Spleen (tissue), 7 donors: ENCODE data around the gene CSNK1A1.

Experiments used
- POLR2AphosphoS5 ChIP-seq, 3 donors: sonication (generic); formaldehyde crosslinking; IDR thresholded peaks; one replicate each; pipeline ENCODE4 v1.5.1; 2017; ENCODE audit warnings: antibody characterized with exemption in 3 of 3
- TF ChIP-seq, protein P1 (sequence below), 11 experiments: fragments of 200-600 bp in 7 of 11; fragments of 450-650 bp in 4 of 11; sonication (generic) in 4 of 11; IDR thresholded peaks in 8 of 11; conservative IDR thresholded peaks in 3 of 11; 1 replicate in 7 of 11; 2 replicates in 4 of 11; pipeline versions ENCODE4 v1.4.0 to v1.8.0; 2016 to 2021; ENCODE audit warnings: antibody characterized with exemption in 11 of 11, inconsistent platforms in 4 of 11, mild to moderate bottlenecking in 1 of 11
- donor health status: DM: no; HTN: no; CAD: no; lungs with moderate emphysema.
- donor health status: DM: no; HTN: no; CAD: no.
- donor health status: DM: no; HTN: no; CAD: no.

DNA sequence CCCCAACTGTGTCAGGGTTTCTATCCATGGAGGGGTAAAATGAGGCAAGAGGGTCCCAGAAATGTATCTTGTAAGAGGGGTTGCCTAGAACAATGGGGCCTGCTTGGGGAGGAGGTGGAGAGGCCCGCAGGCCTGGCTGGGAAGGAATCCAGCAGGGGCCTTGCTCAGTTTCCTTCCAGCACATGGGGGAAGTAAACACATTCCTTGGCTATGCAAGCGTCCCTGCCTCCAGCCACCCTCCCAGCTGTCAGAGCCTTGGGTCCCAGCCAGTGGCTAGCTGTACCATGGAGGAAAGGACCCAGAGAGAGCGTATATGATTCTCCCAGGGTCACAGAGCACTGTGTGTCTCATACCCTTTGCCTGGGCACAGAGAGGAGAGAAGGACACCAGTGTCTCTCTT is 101.0 kb downstream of the CSNK1A1 start:
- TF ChIP-seq, protein P1, sequence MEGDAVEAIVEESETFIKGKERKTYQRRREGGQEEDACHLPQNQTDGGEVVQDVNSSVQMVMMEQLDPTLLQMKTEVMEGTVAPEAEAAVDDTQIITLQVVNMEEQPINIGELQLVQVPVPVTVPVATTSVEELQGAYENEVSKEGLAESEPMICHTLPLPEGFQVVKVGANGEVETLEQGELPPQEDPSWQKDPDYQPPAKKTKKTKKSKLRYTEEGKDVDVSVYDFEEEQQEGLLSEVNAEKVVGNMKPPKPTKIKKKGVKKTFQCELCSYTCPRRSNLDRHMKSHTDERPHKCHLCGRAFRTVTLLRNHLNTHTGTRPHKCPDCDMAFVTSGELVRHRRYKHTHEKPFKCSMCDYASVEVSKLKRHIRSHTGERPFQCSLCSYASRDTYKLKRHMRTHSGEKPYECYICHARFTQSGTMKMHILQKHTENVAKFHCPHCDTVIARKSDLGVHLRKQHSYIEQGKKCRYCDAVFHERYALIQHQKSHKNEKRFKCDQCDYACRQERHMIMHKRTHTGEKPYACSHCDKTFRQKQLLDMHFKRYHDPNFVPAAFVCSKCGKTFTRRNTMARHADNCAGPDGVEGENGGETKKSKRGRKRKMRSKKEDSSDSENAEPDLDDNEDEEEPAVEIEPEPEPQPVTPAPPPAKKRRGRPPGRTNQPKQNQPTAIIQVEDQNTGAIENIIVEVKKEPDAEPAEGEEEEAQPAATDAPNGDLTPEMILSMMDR (IDR thresholded peaks at IDR 0.05 in 8 of 11, conservative IDR thresholded peaks at IDR 0.05 in 3 of 11) = no peak
- TF ChIP-seq POLR2AphosphoS5 (IDR thresholded peaks at IDR 0.05) = peak in 2 of 3 donors; percentile 44 to 57
